ENCODE results near the gene ITM2B. TPM values are rescaled to one million over a fixed set of nuclear protein-coding genes. Genes with fewer than 3 reads are reported as not detected.

Gene ITM2B
- total and polyA plus RNA-seq, 10 of the 15 experiments (the other 5 are each of a cell fraction or from before 2014, with no cell fraction given): 2.5 to 18.1 (median 4.9) TPM

DNA sequence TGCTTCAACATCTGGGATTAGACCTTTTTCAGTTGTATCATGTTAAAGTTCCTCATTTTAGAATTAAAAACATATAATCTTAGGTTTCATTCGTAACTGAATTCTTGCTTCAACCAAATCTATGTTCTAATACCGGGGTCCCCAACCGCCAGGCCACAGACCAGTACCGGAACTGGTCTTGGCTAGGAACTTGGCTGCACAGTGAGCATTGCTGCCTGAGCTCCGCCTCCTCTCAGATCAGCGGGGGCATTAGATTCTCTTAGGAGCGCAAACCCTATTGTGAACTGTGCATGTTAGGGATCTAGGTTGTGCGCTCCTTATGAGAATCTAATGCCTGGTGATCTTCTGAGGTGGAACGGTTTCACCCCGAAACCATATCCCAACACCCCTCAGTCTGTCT, 19.2 kb downstream of the ITM2B start:
- Histone ChIP-seq H3K27me3 (replicated peaks in 1 of 2; ENCODE audit: control insufficient read depth in 2 of 2, insufficient read depth in 2 of 2, low read length in 1 of 2) (no peaks in the 10 kb centered on the region), H3K4me3 (no peak overlapping the region), H3K4me1 (ENCODE audit: control insufficient read depth, insufficient read depth, low read length) (no peaks in the 10 kb centered on the region), H2AFZ (ENCODE audit: control insufficient read depth, low read depth, low read length) (no peak overlapping the region), H3K9me3 (replicated peaks; ENCODE audit: control insufficient read depth, insufficient read depth, low read length) (no peaks in the 10 kb centered on the region), H4K20me1 (ENCODE audit: control insufficient read depth, insufficient read depth) (no peaks in the 10 kb centered on the region), H3K4me2 (ENCODE audit: control insufficient read depth, insufficient read depth) (no peak overlapping the region), H3K36me3 (ENCODE audit: control insufficient read depth in 2 of 2, insufficient read depth in 2 of 2, low read length in 1 of 2) (no peaks in the 10 kb centered on the region), H3K79me2 (ENCODE audit: control insufficient read depth, insufficient read depth, low read length) (no peaks in the 10 kb centered on the region), H3K27ac (ENCODE audit: control insufficient read depth, insufficient read depth) (no peak overlapping the region), H3K9ac (ENCODE audit: control insufficient read depth, insufficient read depth, low read length) (no peak overlapping the region)
- FAIRE-seq: no peak
- WGBS (ENCODE audit: insufficient coverage, insufficient replicate concordance, low lambda C conversion rate, missing lambda C conversion rate): 94% methylated on average over 10 of the region's 10 CpGs
- CTCF ChIA-PET: no interaction called here
- SMC1A ChIA-PET (ENCODE audit: uncharacterized antibody, unreplicated experiment): no interaction called here
- DNase-seq (ENCODE audit: low read depth, low spot score): no peak
- no peak for ATAC-seq
- in situ Hi-C loops (cut with MboI): no loop called here
- POLR2A ChIA-PET: no interaction called here
- intact Hi-C loops (cut with micrococcal nuclease; ENCODE audit: unreplicated experiment): no loop called here
- RAD21 ChIA-PET (ENCODE audit: unreplicated experiment): no interaction called here
- no TSS peak for BruUV-seq (replicated peaks)
- TF ChIP-seq, protein P1, sequence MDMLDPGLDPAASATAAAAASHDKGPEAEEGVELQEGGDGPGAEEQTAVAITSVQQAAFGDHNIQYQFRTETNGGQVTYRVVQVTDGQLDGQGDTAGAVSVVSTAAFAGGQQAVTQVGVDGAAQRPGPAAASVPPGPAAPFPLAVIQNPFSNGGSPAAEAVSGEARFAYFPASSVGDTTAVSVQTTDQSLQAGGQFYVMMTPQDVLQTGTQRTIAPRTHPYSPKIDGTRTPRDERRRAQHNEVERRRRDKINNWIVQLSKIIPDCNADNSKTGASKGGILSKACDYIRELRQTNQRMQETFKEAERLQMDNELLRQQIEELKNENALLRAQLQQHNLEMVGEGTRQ (IDR thresholded peaks at IDR 0.05; ENCODE audit: borderline replicate concordance, low read depth, low read length): no peak
- TF ChIP-seq, protein P2, sequence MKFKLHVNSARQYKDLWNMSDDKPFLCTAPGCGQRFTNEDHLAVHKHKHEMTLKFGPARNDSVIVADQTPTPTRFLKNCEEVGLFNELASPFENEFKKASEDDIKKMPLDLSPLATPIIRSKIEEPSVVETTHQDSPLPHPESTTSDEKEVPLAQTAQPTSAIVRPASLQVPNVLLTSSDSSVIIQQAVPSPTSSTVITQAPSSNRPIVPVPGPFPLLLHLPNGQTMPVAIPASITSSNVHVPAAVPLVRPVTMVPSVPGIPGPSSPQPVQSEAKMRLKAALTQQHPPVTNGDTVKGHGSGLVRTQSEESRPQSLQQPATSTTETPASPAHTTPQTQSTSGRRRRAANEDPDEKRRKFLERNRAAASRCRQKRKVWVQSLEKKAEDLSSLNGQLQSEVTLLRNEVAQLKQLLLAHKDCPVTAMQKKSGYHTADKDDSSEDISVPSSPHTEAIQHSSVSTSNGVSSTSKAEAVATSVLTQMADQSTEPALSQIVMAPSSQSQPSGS (IDR thresholded peaks at IDR 0.05; ENCODE audit: low read length): no peak
- TF ChIP-seq BACH1 (IDR thresholded peaks at IDR 0.05; ENCODE audit: borderline replicate concordance) (no peak), ATF7 (IDR thresholded peaks at IDR 0.05; ENCODE audit: low read depth) (no peak), RUNX3 (IDR thresholded peaks at IDR 0.05; ENCODE audit: low read length) (no peak)

DNA sequence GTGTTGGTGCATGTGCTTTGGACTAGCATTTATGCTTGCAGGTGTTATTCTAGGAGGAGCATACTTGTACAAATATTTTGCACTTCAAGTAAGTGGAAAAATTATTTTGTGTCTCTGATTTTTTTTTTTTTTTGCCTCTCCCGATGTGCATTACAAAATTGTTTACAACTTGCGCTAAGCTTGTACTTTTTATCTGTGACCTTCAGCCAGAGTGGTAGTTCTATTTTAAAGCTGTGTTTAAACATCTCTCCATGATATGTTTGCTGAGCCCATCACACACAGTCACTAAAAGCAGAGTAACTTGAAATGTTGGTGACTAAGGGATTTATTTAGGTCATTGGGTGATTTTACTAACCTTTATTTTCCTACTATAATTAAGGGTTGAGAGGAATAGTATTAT, 20.8 kb downstream of the ITM2B start:
- H3K27ac ChIP-seq (ENCODE audit: control insufficient read depth, insufficient read depth): no peak overlapping the region
- intact Hi-C loops (cut with micrococcal nuclease; ENCODE audit: unreplicated experiment): no loop called here
- no TSS peak for BruUV-seq (replicated peaks)
- H4K20me1 ChIP-seq (ENCODE audit: control insufficient read depth, insufficient read depth): no peaks in the 10 kb centered on the region
- no peak overlapping the region for H3K4me3 ChIP-seq
- 75% methylated on average over 2 of the region's 2 CpGs for WGBS (ENCODE audit: insufficient coverage, insufficient replicate concordance, low lambda C conversion rate, missing lambda C conversion rate)
- no peaks in the 10 kb centered on the region for H3K27me3 ChIP-seq (replicated peaks in 1 of 2; ENCODE audit: control insufficient read depth in 2 of 2, insufficient read depth in 2 of 2, low read length in 1 of 2)
- ChIA-PET SMC1A (ENCODE audit: uncharacterized antibody, unreplicated experiment) (no interaction called here), RAD21 (ENCODE audit: unreplicated experiment) (no interaction called here), CTCF (no interaction called here), POLR2A (interaction anchor here (0.7 kb wide), 1 partner anchor 218 kb away, joined by 3 read pairs; no protein-coding TSS in a partner anchor)
- H2AFZ ChIP-seq (ENCODE audit: control insufficient read depth, low read depth, low read length): no peak overlapping the region
- H3K9ac ChIP-seq (ENCODE audit: control insufficient read depth, insufficient read depth, low read length): no peak overlapping the region
- DNase-seq (ENCODE audit: low read depth, low spot score): no peak
- no peak for TF ChIP-seq E4F1 (IDR thresholded peaks at IDR 0.05; ENCODE audit: borderline replicate concordance, partially characterized antibody)
- TF ChIP-seq ETV6 (conservative IDR thresholded peaks at IDR 0.05 in 1 of 2, IDR thresholded peaks at IDR 0.05 in 1 of 2; ENCODE audit: borderline replicate concordance in 1 of 2, low read depth in 1 of 2): no peak
- no peak for TF ChIP-seq IKZF1 (conservative IDR thresholded peaks at IDR 0.05)
- TF ChIP-seq KLF5 (IDR thresholded peaks at IDR 0.05; ENCODE audit: partially characterized antibody): no peak
- TF ChIP-seq CHD2 (IDR thresholded peaks at IDR 0.05; ENCODE audit: borderline replicate concordance, low read depth, low read length): no peak
- no peak for TF ChIP-seq DPF2 (IDR thresholded peaks at IDR 0.05)
- TF ChIP-seq POLR2A (IDR thresholded peaks at IDR 0.05; ENCODE audit: low read depth, low read length): no peak
- no peak for TF ChIP-seq GABPA (IDR thresholded peaks at IDR 0.05; ENCODE audit: low read depth)
- no peak for TF ChIP-seq HDAC2 (IDR thresholded peaks at IDR 0.05)
- peak; percentile 44 for FAIRE-seq
- no peaks in the 10 kb centered on the region for H3K4me1 ChIP-seq (ENCODE audit: control insufficient read depth, insufficient read depth, low read length)
- H3K79me2 ChIP-seq (ENCODE audit: control insufficient read depth, insufficient read depth, low read length): no peaks in the 10 kb centered on the region
- no peaks in the 10 kb centered on the region for H3K36me3 ChIP-seq (ENCODE audit: control insufficient read depth in 2 of 2, insufficient read depth in 2 of 2, low read length in 1 of 2)
- in situ Hi-C loops (cut with MboI): no loop called here
- H3K4me2 ChIP-seq (ENCODE audit: control insufficient read depth, insufficient read depth): no peak overlapping the region
- H3K9me3 ChIP-seq (replicated peaks; ENCODE audit: control insufficient read depth, insufficient read depth, low read length): no peaks in the 10 kb centered on the region
- no peak for ATAC-seq

Measured in GM12878 (cell line).